Ascending aorta (tissue), 2 donors: Measurements from ENCODE around the gene SSBP2. TPM values are rescaled to one million over a fixed set of nuclear protein-coding genes. Genes with fewer than 3 reads are reported as not detected.

Source experiments
- DNase-seq, 2 donors: peaks; one replicate each; pipeline ENCODE4 v3.0.0-alpha.2; 2019; ENCODE audit warnings: low spot score in 2 of 2
- H3K27ac ChIP-seq, 2 donors: fragments of 200-600 bp; sonication (generic); one replicate each; pipeline ENCODE4 v1.5.1; 2016 to 2017; ENCODE audit warnings: mild to moderate bottlenecking in 1 of 2
- H3K27me3 ChIP-seq: fragments of 200-600 bp; sonication (generic); one replicate; pipeline ENCODE4 v1.5.1; 2017
- H3K36me3 ChIP-seq, 2 donors: fragments of 200-600 bp; sonication (generic); one replicate each; pipeline ENCODE4 v1.5.1; 2016
- H3K4me1 ChIP-seq, 2 donors: fragments of 200-600 bp; sonication (generic); one replicate each; pipeline ENCODE4 v1.5.1; 2016 to 2017; ENCODE audit warnings: mild to moderate bottlenecking in 1 of 2
- H3K4me3 ChIP-seq, 2 donors: fragments of 200-600 bp; sonication (generic); one replicate each; pipeline ENCODE4 v1.5.1; 2016 to 2017; ENCODE audit warnings: mild to moderate bottlenecking in 1 of 2
- H3K9me3 ChIP-seq, 2 donors: fragments of 200-600 bp; sonication (generic); one replicate each; pipeline ENCODE4 v1.5.1; 2016
- intact Hi-C: fragments of 100-400 bp; cut with DNase I; formaldehyde crosslinking; loops from one replicate; pipeline ENCODE4 v1.15.1; 2023
- total RNA-seq: library from RNA; depleted of rRNA; stranded (reverse); fragments of >200 nt; gene quantifications from one replicate; pipeline ENCODE4 v1.1.0, GENCODE V29; 2016
- TF ChIP-seq, protein P1 (sequence below), 3 experiments: fragments of 200-600 bp in 2 of 3; fragments of 450-650 bp in 1 of 3; sonication (generic) in 2 of 3; IDR thresholded peaks; one replicate each; pipeline ENCODE4 v1.5.1; 2016 to 2019; ENCODE audit warnings: antibody characterized with exemption in 3 of 3, mild to moderate bottlenecking in 1 of 3, moderate library complexity in 1 of 3

Gene SSBP2
- total RNA-seq, 1 donor from 2014 or later = 22.4 TPM

DNA sequence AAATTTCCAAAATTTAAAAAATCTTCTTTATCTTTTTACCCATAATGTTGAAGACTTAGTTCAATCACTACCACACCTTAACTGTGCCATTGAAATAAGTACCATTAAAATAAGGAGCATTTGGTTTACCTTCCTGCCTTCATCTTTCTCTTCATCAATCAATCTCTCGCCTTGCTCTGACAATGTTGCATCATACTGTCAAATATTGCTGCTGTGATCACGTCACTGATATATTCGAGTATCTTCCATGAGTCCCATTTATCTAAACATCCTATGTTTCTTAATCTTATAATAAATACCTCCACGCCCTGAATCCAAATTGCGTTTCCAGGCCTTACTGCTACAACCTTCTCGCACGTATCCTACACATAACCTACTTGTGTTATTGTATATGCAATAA, 201.8 kb downstream of the SSBP2 start:
- H3K27me3 ChIP-seq = no peaks in the 10 kb centered on the region
- H3K4me1 ChIP-seq = no peaks in the 10 kb centered on the region
- intact Hi-C loops = no loop called here
- H3K9me3 ChIP-seq = no peaks in the 10 kb centered on the region
- no peak overlapping the region for H3K4me3 ChIP-seq
- TF ChIP-seq, protein P1, sequence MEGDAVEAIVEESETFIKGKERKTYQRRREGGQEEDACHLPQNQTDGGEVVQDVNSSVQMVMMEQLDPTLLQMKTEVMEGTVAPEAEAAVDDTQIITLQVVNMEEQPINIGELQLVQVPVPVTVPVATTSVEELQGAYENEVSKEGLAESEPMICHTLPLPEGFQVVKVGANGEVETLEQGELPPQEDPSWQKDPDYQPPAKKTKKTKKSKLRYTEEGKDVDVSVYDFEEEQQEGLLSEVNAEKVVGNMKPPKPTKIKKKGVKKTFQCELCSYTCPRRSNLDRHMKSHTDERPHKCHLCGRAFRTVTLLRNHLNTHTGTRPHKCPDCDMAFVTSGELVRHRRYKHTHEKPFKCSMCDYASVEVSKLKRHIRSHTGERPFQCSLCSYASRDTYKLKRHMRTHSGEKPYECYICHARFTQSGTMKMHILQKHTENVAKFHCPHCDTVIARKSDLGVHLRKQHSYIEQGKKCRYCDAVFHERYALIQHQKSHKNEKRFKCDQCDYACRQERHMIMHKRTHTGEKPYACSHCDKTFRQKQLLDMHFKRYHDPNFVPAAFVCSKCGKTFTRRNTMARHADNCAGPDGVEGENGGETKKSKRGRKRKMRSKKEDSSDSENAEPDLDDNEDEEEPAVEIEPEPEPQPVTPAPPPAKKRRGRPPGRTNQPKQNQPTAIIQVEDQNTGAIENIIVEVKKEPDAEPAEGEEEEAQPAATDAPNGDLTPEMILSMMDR (IDR thresholded peaks at IDR 0.05) = no peak
- H3K36me3 ChIP-seq = no peaks in the 10 kb centered on the region
- DNase-seq = no peak
- H3K27ac ChIP-seq = no peak overlapping the region

DNA sequence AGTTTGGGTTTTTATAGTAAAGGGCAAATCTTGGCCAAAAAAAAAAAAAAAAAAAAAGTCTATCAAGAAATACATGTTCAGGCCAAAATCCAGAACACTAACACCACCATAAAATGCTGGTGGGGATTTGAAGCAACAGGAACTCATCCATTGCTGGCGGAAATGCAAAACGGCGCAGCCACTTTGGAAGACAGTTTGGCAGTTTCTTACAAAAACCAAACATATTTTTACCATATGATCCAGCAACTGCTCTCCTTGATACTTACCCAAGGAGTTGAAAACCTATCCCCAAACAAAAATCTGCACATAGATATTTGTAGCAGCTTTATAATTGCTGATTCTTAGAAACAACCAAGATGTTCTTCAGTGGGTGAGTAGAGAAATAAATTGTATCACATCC, 203.9 kb downstream of the SSBP2 start:
- no peak for DNase-seq
- Histone ChIP-seq H3K4me3 (no peak overlapping the region), H3K36me3 (no peaks in the 10 kb centered on the region), H3K4me1 (no peaks in the 10 kb centered on the region), H3K9me3 (no peaks in the 10 kb centered on the region), H3K27ac (no peak overlapping the region), H3K27me3 (no peaks in the 10 kb centered on the region)
- TF ChIP-seq, protein P1 (IDR thresholded peaks at IDR 0.05) = no peak
- intact Hi-C loops = no loop called here

DNA sequence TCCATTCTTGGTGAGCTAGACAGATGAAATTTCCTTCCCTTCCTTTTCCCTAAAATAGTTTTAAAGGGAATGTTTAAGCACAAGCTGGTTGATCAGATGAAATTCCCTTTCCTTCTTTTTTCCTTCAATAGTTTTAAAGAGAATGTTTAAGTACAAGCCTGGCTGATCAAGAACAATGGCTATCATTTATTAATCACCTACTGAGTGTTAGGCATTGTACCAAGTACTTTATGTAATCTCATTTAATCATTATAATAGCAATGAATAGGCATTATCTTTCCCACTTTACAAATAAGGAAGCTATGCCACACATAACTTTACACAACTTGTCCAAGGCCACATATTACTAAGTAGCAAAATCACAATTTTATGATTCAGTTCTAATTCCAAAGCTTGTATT, 205.0 kb downstream of the SSBP2 start:
- no peaks in the 10 kb centered on the region for H3K9me3 ChIP-seq
- TF ChIP-seq, protein P1 (IDR thresholded peaks at IDR 0.05) = no peak
- H3K4me1 ChIP-seq = no peaks in the 10 kb centered on the region
- no peak overlapping the region for H3K27ac ChIP-seq
- H3K36me3 ChIP-seq = no peaks in the 10 kb centered on the region
- DNase-seq = no peak
- H3K27me3 ChIP-seq = no peaks in the 10 kb centered on the region
- intact Hi-C loops = no loop called here
- no peak overlapping the region for H3K4me3 ChIP-seq

GRCh38 chr5:81544351-81545018, 206.4 kb downstream of the SSBP2 start:
- Histone ChIP-seq H3K4me1 (no peaks in the 10 kb centered on the region), H3K4me3 (no peak overlapping the region), H3K36me3 (no peaks in the 10 kb centered on the region), H3K9me3 (no peaks in the 10 kb centered on the region), H3K27ac (no peak overlapping the region), H3K27me3 (no peaks in the 10 kb centered on the region)
- no peak for DNase-seq
- intact Hi-C loops = no loop called here
- TF ChIP-seq, protein P1 (IDR thresholded peaks at IDR 0.05) = no peak

DNA sequence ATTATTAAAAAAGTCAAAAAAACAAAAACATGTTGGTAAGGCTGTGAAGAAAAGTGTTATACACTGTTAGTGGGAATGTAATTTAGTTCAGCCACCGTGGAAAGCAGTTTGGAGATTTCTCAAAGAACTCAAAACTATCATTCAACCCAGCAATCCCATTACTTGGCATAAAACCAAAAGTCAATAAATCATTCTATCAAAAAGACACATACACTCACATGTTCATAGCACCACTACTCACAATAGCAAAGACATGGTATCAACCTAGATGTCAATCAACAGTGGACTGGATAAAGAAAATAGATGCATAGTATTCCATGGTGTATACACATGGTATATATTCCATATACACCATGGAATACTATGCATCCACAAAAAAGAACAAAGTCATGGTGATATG, 208.7 kb downstream of the SSBP2 start:
- H3K36me3 ChIP-seq = no peaks in the 10 kb centered on the region
- intact Hi-C loops = no loop called here
- H3K4me1 ChIP-seq = no peaks in the 10 kb centered on the region
- no peak overlapping the region for H3K27ac ChIP-seq
- TF ChIP-seq, protein P1 (IDR thresholded peaks at IDR 0.05) = no peak
- H3K9me3 ChIP-seq = no peaks in the 10 kb centered on the region
- H3K4me3 ChIP-seq = no peak overlapping the region
- DNase-seq = no peak
- no peaks in the 10 kb centered on the region for H3K27me3 ChIP-seq
